COLO668 (cell line): Measurements from ENCODE around the gene POFUT1.
A peak's percentile ranks its signal among the peaks of the same experiment; 100 is the strongest.
"Not testable (repeated sequence)": the region's sequence is repeated elsewhere in the genome, so short reads cannot be mapped to it uniquely, and the experiment has no call there.

ENCODE experiments used
- DNase-seq: peaks from one replicate; lab custom pipeline; 2025; ENCODE audit not compliant: unreplicated experiment; lab: John Stamatoyannopoulos, UW

The POFUT1 gene

GRCh38 chr20:32271620-32272019, 63.9 kb downstream of the POFUT1 start:
- no peak for DNase-seq

- DNase-seq, result no peak
Measured at GRCh38 chr20:32274359-32274758, 66.7 kb downstream of the POFUT1 start.

- not testable (repeated sequence) for DNase-seq
Measured at GRCh38 chr20:32275163-32275562, 67.5 kb downstream of the POFUT1 start.

GRCh38 chr20:32277361-32278198, 69.9 kb downstream of the POFUT1 start, which contains the start of gene KIF3B:
Gene KIF3B, plus strand, starts transcription at chr20:32277651. Its CDS starts 32,127 bp downstream, at chr20:32309778.
- peak; percentile 90 for DNase-seq

GRCh38 chr20:32278199-32278643, 70.5 kb downstream of the POFUT1 start:
- DNase-seq, result no peak

GRCh38 chr20:32281711-32282110, 74.0 kb downstream of the POFUT1 start:
- DNase-seq, result no peak

- DNase-seq, result peak; percentile 80
Measured at GRCh38 chr20:32282461-32282860, 74.8 kb downstream of the POFUT1 start.

GRCh38 chr20:32285082-32285620, 77.5 kb downstream of the POFUT1 start:
- DNase-seq, result no peak

GRCh38 chr20:32285621-32286371, 78.1 kb downstream of the POFUT1 start:
- DNase-seq, result no peak

GRCh38 chr20:32287231-32287638, 79.6 kb downstream of the POFUT1 start:
- DNase-seq, result peak; percentile 23
